CD14-positive monocyte (primary cell): ENCODE measurements around the gene ARFGAP3. TPM values are rescaled to one million over a fixed set of nuclear protein-coding genes. Genes with fewer than 3 reads are reported as not detected.

Source experiments
- DNase-seq, 3 donors: peaks; one replicate each; pipeline ENCODE4 v3.0.0-alpha.2; 2011 to 2022
- H2AFZ ChIP-seq: 2 replicates; pipeline ENCODE4 v1.6.0; 2012; ENCODE audit warnings: mild to moderate bottlenecking, low read depth, low read length, inconsistent platforms; ENCODE audit not compliant: insufficient read depth, poor library complexity, severe bottlenecking
- H3K27ac ChIP-seq, 2 donors: 1 replicate in 1 of 2; 2 replicates in 1 of 2; pipeline ENCODE4 v1.5.1; 2012 to 2013; ENCODE audit warnings: low read length in 2 of 2, control low read depth in 1 of 2, inconsistent platforms in 1 of 2, low read depth in 1 of 2, mild to moderate bottlenecking in 1 of 2
- H3K27me3 ChIP-seq, 2 donors: one replicate each; pipeline versions ENCODE4 v1.6.0 to v1.6.1; 2011 to 2013; ENCODE audit warnings: low read length in 2 of 2; ENCODE audit not compliant: control insufficient read depth in 2 of 2, insufficient read depth in 2 of 2
- H3K36me3 ChIP-seq, 2 donors: replicated peaks in 1 of 2; 1 replicate in 1 of 2; 2 replicates in 1 of 2; pipeline versions ENCODE4 v1.5.1 to v1.6.1; 2012 to 2013; ENCODE audit warnings: low read length in 2 of 2, control low read depth in 1 of 2, inconsistent platforms in 1 of 2, mild to moderate bottlenecking in 1 of 2; ENCODE audit not compliant: insufficient read depth in 2 of 2, control insufficient read depth in 1 of 2
- H3K4me1 ChIP-seq, 2 donors: 1 replicate in 1 of 2; 2 replicates in 1 of 2; pipeline versions ENCODE4 v1.5.1 to v1.6.1; 2012 to 2013; ENCODE audit warnings: low read length in 2 of 2, control low read depth in 1 of 2, inconsistent platforms in 1 of 2, mild to moderate bottlenecking in 1 of 2, moderate library complexity in 1 of 2; ENCODE audit not compliant: insufficient read depth in 2 of 2, control insufficient read depth in 1 of 2
- H3K4me2 ChIP-seq: replicated peaks from 2 replicates; pipeline ENCODE3; 2012; ENCODE audit warnings: low read length, moderate library complexity, mild to moderate bottlenecking; ENCODE audit not compliant: poor library complexity, severe bottlenecking; ENCODE audit errors: extremely low read depth
- H3K4me3 ChIP-seq, 3 experiments: fragments of 200-600 bp in 1 of 3; sonication (generic) in 1 of 3; replicated peaks in 1 of 3; 1 replicate in 2 of 3; 2 replicates in 1 of 3; pipeline ENCODE4 v1.5.1; 2011 to 2013; ENCODE audit warnings: low read length in 3 of 3, mild to moderate bottlenecking in 3 of 3, control low read depth in 2 of 3, low read depth in 2 of 3, inconsistent platforms in 1 of 3, moderate library complexity in 1 of 3
- H3K79me2 ChIP-seq: 2 replicates; pipeline ENCODE4 v1.6.0; 2012; ENCODE audit warnings: mild to moderate bottlenecking, control low read depth, inconsistent platforms, low read length, moderate library complexity; ENCODE audit not compliant: insufficient read depth
- H3K9ac ChIP-seq: 2 replicates; pipeline ENCODE4 v1.6.0; 2017; ENCODE audit warnings: low read length, mild to moderate bottlenecking; ENCODE audit not compliant: insufficient read depth, poor library complexity, severe bottlenecking
- H3K9me3 ChIP-seq, 2 donors: replicated peaks in 1 of 2; 1 replicate in 1 of 2; 2 replicates in 1 of 2; pipeline versions ENCODE4 v1.5.1 to v1.6.1; 2012 to 2013; ENCODE audit warnings: low read length in 2 of 2, control low read depth in 1 of 2; ENCODE audit not compliant: control insufficient read depth in 1 of 2, insufficient read depth in 1 of 2
- H4K20me1 ChIP-seq: 2 replicates; pipeline ENCODE4 v1.6.0; 2012; ENCODE audit warnings: mild to moderate bottlenecking, low read length, control low read depth, moderate library complexity; ENCODE audit not compliant: insufficient read depth
- H3K27ac Mint-ChIP-seq, 7 donors: one replicate each; pipeline ENCODE4 v1.8.0; 2020; ENCODE audit warnings: mild to moderate bottlenecking in 7 of 7, mixed read lengths in 7 of 7, moderate library complexity in 6 of 7, inconsistent platforms in 2 of 7
- H3K27me3 Mint-ChIP-seq, 3 donors: one replicate each; pipeline ENCODE4 v1.8.0; 2021 to 2022; ENCODE audit warnings: low read depth in 3 of 3, mild to moderate bottlenecking in 3 of 3, mixed read lengths in 3 of 3, moderate library complexity in 3 of 3, inconsistent platforms in 1 of 3
- H3K36me3 Mint-ChIP-seq, 2 donors: one replicate each; pipeline ENCODE4 v1.8.0; 2020; ENCODE audit warnings: mixed read lengths in 2 of 2, inconsistent platforms in 1 of 2, mild to moderate bottlenecking in 1 of 2
- H3K4me1 Mint-ChIP-seq: one replicate; pipeline ENCODE4 v1.8.0; 2020; ENCODE audit warnings: mild to moderate bottlenecking, mixed read lengths
- H3K4me3 Mint-ChIP-seq, 2 donors: one replicate each; pipeline ENCODE4 v1.8.0; 2020; ENCODE audit warnings: mild to moderate bottlenecking in 2 of 2, mixed read lengths in 2 of 2, moderate library complexity in 1 of 2
- H3K9me3 Mint-ChIP-seq, 7 donors: one replicate each; pipeline ENCODE4 v1.8.0; 2020 to 2022; ENCODE audit warnings: mixed read lengths in 7 of 7, mild to moderate bottlenecking in 6 of 7, moderate library complexity in 6 of 7, inconsistent platforms in 2 of 7
- CTCF ChIP-seq: fragments of 200-600 bp; IDR thresholded peaks from one replicate; pipeline ENCODE4 v1.8.0; 2022; ENCODE audit warnings: antibody characterized with exemption, mild to moderate bottlenecking
- WGBS: methylation state at CpG from one replicate; pipeline ENCODE4 v1.1.5; 2013; ENCODE audit warnings: missing lambda C conversion rate; ENCODE audit not compliant: insufficient coverage; 5-methylcytosine and 5-hydroxymethylcytosine counted together
- intact Hi-C, 2 donors: fragments of 100-400 bp; cut with micrococcal nuclease; formaldehyde crosslinking; loops; one replicate each; pipeline versions ENCODE4 v1.15.0 to v1.15.1; 2023
- polyA plus RNA-seq, 3 donors: library from polyadenylated mRNA; depleted of rRNA in 1 of 3; unstranded in 2 of 3; stranded (reverse) in 1 of 3; fragments of 300-500 nt in 2 of 3; fragments of >200 nt in 1 of 3; fragmentation: Illumina TruSeq in 2 of 3; gene quantifications; 1 replicate in 2 of 3; 2 replicates in 1 of 3; pipeline ENCODE4 v1.2.3, GENCODE V29; 2012 to 2021

Gene ARFGAP3
- polyA plus RNA-seq, 3 donors, result 22.3 to 38.7 (median 34.8) TPM

- no peaks in the 10 kb centered on the region for H3K27me3 ChIP-seq
- no peak for TF ChIP-seq CTCF
- intact Hi-C loops, result no loop called here
- Mint-ChIP-seq H3K36me3 (peaks cover 82 to 100% of the 10 kb centered on the region in 2 donors), H3K27me3 (no peaks in the 10 kb centered on the region), H3K9me3 (no peaks in the 10 kb centered on the region), H3K4me1 (no peaks in the 10 kb centered on the region), H3K27ac (peak overlapping the region in 2 of 7 donors; percentile 54 to 68), H3K4me3 (no peak overlapping the region)
- DNase-seq, result no peak
- no peak overlapping the region for H2AFZ ChIP-seq
- WGBS, result 96% methylated on average over 13 of the region's 17 CpGs
- peaks cover 97 to 100% of the 10 kb centered on the region in 2 donors for H3K36me3 ChIP-seq
- H3K4me3 ChIP-seq, result no peak overlapping the region
- H3K9me3 ChIP-seq, result no peaks in the 10 kb centered on the region
- H3K9ac ChIP-seq, result no peak overlapping the region
- H3K27ac ChIP-seq, result no peak overlapping the region
- no peaks in the 10 kb centered on the region for H3K4me1 ChIP-seq
- H4K20me1 ChIP-seq, result peaks cover 18% of the 10 kb centered on the region
- no peaks in the 10 kb centered on the region for H3K79me2 ChIP-seq
- no peak overlapping the region for H3K4me2 ChIP-seq
Observed at GRCh38 chr22:42876041-42876440, 19.0 kb upstream of the ARFGAP3 start.

DNA sequence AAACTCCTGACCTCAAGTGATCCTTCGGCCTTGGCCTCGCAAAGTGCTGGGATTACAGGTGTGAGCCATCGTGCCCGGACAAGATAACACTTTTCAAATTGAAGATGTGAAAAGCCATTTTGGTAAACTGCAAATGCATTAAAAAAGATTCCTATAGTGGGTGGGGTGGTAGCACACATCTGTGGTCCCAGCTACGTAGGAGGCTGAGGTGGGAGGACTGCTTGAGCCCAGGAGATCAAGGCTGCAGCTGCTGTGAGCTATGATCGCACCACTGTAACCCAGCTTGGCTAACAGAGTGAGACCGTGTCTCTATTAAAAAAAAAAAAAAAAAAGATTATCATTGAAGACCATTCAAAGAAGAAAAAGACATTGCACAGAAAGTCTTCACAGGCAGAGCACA lies 16.9 kb upstream of the ARFGAP3 start:
- Mint-ChIP-seq H3K27me3 (peaks cover 0 to 2% (median 0%) of the 10 kb centered on the region in 3 donors), H3K9me3 (no peaks in the 10 kb centered on the region), H3K27ac (no peak overlapping the region), H3K4me3 (no peak overlapping the region), H3K4me1 (no peaks in the 10 kb centered on the region), H3K36me3 (peaks cover 85 to 100% of the 10 kb centered on the region in 2 donors)
- Histone ChIP-seq H3K4me1 (no peaks in the 10 kb centered on the region), H3K9me3 (no peaks in the 10 kb centered on the region), H3K9ac (no peak overlapping the region), H3K27me3 (no peaks in the 10 kb centered on the region), H4K20me1 (peaks cover 6% of the 10 kb centered on the region), H3K27ac (no peak overlapping the region), H3K4me2 (no peak overlapping the region), H3K36me3 (peaks cover 88 to 100% of the 10 kb centered on the region in 2 donors), H3K4me3 (no peak overlapping the region), H3K79me2 (no peaks in the 10 kb centered on the region), H2AFZ (no peak overlapping the region)
- TF ChIP-seq CTCF, result no peak
- intact Hi-C loops, result no loop called here
- WGBS, result 100% methylated on average over 5 of the region's 7 CpGs
- DNase-seq, result no peak
